Measurements from ENCODE around the gene CREB5.

The CREB5 gene

GRCh38 chr7:28725045-28725642 lies 312.8 kb downstream of the CREB5 start:
- no peak for DNase-seq

GRCh38 chr7:28725911-28726310 lies 313.6 kb downstream of the CREB5 start:
- DNase-seq = no peak

- DNase-seq = no peak
Observed at GRCh38 chr7:28726555-28726954, 314.2 kb downstream of the CREB5 start.

- no peak for DNase-seq
Observed at GRCh38 chr7:28729281-28729680, 317.0 kb downstream of the CREB5 start.

- no peak for DNase-seq
Observed at GRCh38 chr7:28729727-28730126, 317.4 kb downstream of the CREB5 start.

- DNase-seq = no peak
Observed at GRCh38 chr7:28731092-28731658, 318.9 kb downstream of the CREB5 start.

GRCh38 chr7:28732071-28732869 lies 320.0 kb downstream of the CREB5 start:
- DNase-seq = no peak

- no peak for DNase-seq
Observed at GRCh38 chr7:28733035-28733434, 320.7 kb downstream of the CREB5 start.

- no peak for DNase-seq
Observed at GRCh38 chr7:28738412-28738811, 326.1 kb downstream of the CREB5 start.

- DNase-seq = no peak
Observed at GRCh38 chr7:28739128-28739527, 326.8 kb downstream of the CREB5 start.

GRCh38 chr7:28739826-28740225 lies 327.5 kb downstream of the CREB5 start:
- DNase-seq = no peak

- DNase-seq = no peak
Observed at GRCh38 chr7:28744951-28745350, 332.6 kb downstream of the CREB5 start.

- DNase-seq = no peak
Observed at GRCh38 chr7:28745351-28745750, 333.0 kb downstream of the CREB5 start.

GRCh38 chr7:28747404-28747803 lies 335.1 kb downstream of the CREB5 start:
- no peak for DNase-seq

- DNase-seq = no peak
Observed at GRCh38 chr7:28747854-28748253, 335.5 kb downstream of the CREB5 start.

- DNase-seq = no peak
Observed at GRCh38 chr7:28748346-28748745, 336.0 kb downstream of the CREB5 start.

- DNase-seq = peak; percentile 18
Observed at GRCh38 chr7:28748933-28749584, 336.7 kb downstream of the CREB5 start.

GRCh38 chr7:28749638-28750037 lies 337.3 kb downstream of the CREB5 start:
- no peak for DNase-seq

- DNase-seq = no peak
Observed at GRCh38 chr7:28750981-28751380, 338.7 kb downstream of the CREB5 start.

GRCh38 chr7:28753613-28754012 lies 341.3 kb downstream of the CREB5 start:
- DNase-seq = no peak

GRCh38 chr7:28754027-28754426 lies 341.7 kb downstream of the CREB5 start:
- DNase-seq = no peak

- no peak for DNase-seq
Observed at GRCh38 chr7:28754447-28754846, 342.1 kb downstream of the CREB5 start.

GRCh38 chr7:28755255-28755654 lies 342.9 kb downstream of the CREB5 start:
- DNase-seq = no peak

GRCh38 chr7:28758186-28758585 lies 345.9 kb downstream of the CREB5 start:
- DNase-seq = no peak
